Stimulated activated naive CD4-positive, alpha-beta T cell treated with Interleukin-2 at 50 U/mL for 16 hours (primary cell): Measurements from ENCODE around the gene FJX1.

Source experiments
- DNase-seq: peaks from one replicate; lab custom pipeline; 2025; lab: John Stamatoyannopoulos, UW

FJX1 gene

GRCh38 chr11:35617687-35618496, at the start of gene FJX1:
Gene FJX1 (plus strand): TSS chr11:35618460. CDS start chr11:35618637, 177 bp downstream.
- no peak for DNase-seq

GRCh38 chr11:35571696-35572095, 46.6 kb upstream of the FJX1 start:
- DNase-seq = no peak

GRCh38 chr11:35579557-35580396, 38.5 kb upstream of the FJX1 start:
- no peak for DNase-seq

GRCh38 chr11:35580397-35580781, 37.9 kb upstream of the FJX1 start:
- no peak for DNase-seq

GRCh38 chr11:35582033-35582432, 36.2 kb upstream of the FJX1 start:
- DNase-seq = no peak

- no peak for DNase-seq
Observed at GRCh38 chr11:35583126-35583525, 35.1 kb upstream of the FJX1 start.

- no peak for DNase-seq
Observed at GRCh38 chr11:35583843-35584242, 34.4 kb upstream of the FJX1 start.

GRCh38 chr11:35584321-35584720, 33.9 kb upstream of the FJX1 start:
- DNase-seq = no peak

GRCh38 chr11:35585416-35585815, 32.8 kb upstream of the FJX1 start:
- no peak for DNase-seq

- no peak for DNase-seq
Observed at GRCh38 chr11:35586222-35586621, 32.0 kb upstream of the FJX1 start.

- DNase-seq = no peak
Observed at GRCh38 chr11:35587972-35588371, 30.3 kb upstream of the FJX1 start.

- DNase-seq = no peak
Observed at GRCh38 chr11:35588627-35589026, 29.6 kb upstream of the FJX1 start.

- DNase-seq = no peak
Observed at GRCh38 chr11:35589281-35589680, 29.0 kb upstream of the FJX1 start.

GRCh38 chr11:35590412-35590811, 27.8 kb upstream of the FJX1 start:
- DNase-seq = no peak

- DNase-seq = no peak
Observed at GRCh38 chr11:35593143-35593542, 25.1 kb upstream of the FJX1 start.

GRCh38 chr11:35594680-35595079, 23.6 kb upstream of the FJX1 start:
- no peak for DNase-seq

- no peak for DNase-seq
Observed at GRCh38 chr11:35598254-35599125, 19.8 kb upstream of the FJX1 start.

GRCh38 chr11:35600331-35600838, 17.9 kb upstream of the FJX1 start:
- no peak for DNase-seq

- no peak for DNase-seq
Observed at GRCh38 chr11:35602160-35602793, 16.0 kb upstream of the FJX1 start.

- no peak for DNase-seq
Observed at GRCh38 chr11:35602979-35603378, 15.3 kb upstream of the FJX1 start.

- no peak for DNase-seq
Observed at GRCh38 chr11:35605706-35606105, 12.6 kb upstream of the FJX1 start.

- DNase-seq = no peak
Observed at GRCh38 chr11:35606206-35606605, 12.1 kb upstream of the FJX1 start.
